ENCODE results near the gene SUSD6. TPM values are rescaled to one million over a fixed set of nuclear protein-coding genes. Genes with fewer than 3 reads are reported as not detected.
"Not testable (repeated sequence)": the region's sequence is repeated elsewhere in the genome, so short reads cannot be mapped to it uniquely, and the experiment has no call there.

The SUSD6 gene
- polyA plus RNA-seq, 4 donors, result 18.5 to 28.3 (median 21.4) TPM

DNA sequence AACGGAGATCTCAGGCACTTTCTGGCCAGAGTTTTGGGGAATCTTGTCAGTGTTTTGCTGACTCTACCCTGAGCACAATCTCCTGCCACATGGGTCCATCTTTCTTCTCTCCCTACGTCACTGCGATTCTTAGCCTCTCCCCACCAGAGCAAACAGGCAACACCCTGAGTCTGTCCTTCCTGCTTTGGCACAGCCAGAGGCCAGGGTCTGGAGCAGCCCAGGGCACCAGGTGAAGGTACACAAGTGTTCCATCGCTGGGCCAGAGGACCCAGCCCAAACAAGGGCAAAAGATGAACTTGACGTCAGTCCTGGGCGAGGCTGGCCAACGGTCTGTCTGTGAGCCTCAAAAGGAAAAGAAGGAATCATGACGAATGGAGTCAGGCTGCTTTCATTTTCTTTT, 24.0 kb upstream of the SUSD6 start:
- DNase-seq (ENCODE audit: low read depth in 4 of 4, low spot score in 3 of 4), result no peak

DNA sequence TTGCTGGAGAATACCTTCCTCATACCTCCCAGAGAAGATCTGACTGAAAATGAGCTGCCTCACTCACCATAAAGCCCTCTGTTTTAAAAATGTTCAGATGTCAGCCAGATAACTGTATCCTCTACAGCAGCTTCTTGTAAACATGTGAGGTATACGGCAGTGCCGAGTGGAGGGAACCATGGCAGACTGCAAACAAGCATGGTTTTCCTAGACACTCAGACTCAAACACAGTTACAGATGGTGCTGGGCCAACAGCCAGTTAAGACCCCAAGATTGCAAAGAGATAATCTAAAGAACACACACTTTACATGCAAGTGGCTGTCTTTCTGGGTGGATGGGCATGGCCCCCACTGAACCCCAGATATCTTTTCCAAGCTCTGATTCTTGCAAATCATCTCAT, 20.1 kb upstream of the SUSD6 start:
- DNase-seq (ENCODE audit: low read depth in 4 of 4, low spot score in 3 of 4), result no peak

GRCh38 chr14:69593018-69593677, 18.2 kb upstream of the SUSD6 start:
- no peak for DNase-seq (ENCODE audit: low read depth in 4 of 4, low spot score in 3 of 4)

DNA sequence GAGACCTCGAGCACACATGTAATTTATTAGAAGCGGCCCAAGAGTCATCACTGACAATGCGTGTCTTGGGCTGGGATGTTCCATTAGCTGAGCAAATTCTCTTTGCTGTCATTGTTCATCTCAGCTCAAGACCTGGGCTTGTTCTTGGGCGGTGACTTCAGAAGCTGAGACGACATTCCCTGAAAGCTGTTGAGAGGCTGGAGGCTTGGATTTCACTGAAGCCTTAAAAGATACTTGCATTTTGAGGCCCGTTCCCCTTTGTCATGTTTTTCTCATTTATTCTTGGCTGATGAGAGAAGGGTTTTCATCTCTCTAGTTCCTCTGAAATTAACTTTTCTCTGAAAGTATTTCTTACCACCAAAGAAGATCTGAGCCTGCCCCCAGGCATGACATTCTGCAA, 16.6 kb upstream of the SUSD6 start:
- no peak for DNase-seq (ENCODE audit: low read depth in 4 of 4, low spot score in 3 of 4)

DNA sequence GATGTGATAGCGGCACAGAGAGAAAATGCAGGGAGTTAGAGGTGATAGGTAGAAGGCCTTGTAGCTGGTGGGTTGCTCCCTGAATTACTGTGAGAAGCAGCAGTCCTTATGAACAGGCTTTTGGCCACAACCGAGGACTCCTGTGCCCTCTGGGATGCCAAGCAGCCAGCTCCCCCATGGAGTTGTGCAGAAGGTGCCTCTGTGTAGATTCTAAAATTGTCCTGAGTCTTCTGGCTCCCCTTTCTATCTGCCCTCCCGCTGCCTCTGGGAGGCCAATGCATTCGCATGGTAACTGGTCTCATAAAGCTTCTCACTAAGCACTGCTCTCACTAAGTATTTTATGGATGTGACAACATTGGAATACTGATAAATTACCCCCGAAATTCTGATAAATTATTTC, 16.1 kb upstream of the SUSD6 start:
- DNase-seq (ENCODE audit: low read depth in 4 of 4, low spot score in 3 of 4), result no peak

DNA sequence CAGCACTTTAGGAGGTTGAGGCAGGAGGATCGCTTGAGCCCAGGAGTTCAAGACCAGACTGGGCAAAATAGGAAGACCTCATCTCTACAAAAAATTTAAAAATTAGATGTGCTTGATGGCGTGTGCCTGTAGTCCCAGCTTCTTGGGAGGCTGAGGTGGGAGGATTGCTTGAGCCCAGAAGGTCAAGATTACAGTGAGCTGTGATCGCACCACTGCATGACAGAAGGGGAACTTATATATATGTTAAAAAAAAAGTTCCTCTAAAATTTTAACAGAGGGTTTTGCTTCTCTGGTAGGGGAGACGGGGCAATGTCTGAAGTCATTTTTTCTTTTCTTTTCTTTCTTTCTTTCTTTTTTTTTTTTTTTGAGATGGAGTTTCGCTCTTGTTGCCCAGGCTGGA, 12.0 kb upstream of the SUSD6 start:
- DNase-seq (ENCODE audit: low read depth in 4 of 4, low spot score in 3 of 4), result not testable (repeated sequence)

DNA sequence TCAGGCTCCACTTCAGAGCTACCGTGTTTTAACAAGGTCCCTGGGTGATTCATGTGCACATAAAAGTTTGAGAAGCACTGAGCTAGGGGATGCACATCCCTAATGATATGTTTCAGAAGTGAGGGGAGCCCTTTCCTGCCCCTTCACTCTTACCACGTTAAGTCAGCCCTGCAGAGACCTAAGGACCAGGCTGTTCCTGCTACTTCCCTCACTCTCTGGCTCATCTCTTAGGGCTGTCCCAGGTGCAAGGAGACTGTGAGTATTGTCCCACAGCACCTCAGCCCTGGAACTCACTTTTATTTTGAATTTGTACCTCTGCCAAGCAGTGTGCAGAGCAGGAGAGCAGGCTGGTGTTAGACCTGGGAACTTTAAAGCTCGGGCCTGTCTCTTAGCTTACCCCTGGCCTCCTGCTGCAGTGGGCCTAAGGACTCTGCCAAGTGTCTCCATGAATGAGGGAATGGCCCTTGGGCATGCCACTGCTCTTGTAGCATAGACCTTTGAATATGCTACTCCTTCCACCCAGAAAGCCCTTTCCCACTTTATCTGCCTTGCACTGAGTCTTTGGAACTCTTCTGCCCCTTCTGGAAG, 11.0 kb upstream of the SUSD6 start:
- DNase-seq (ENCODE audit: low read depth in 4 of 4, low spot score in 3 of 4), result no peak

DNA sequence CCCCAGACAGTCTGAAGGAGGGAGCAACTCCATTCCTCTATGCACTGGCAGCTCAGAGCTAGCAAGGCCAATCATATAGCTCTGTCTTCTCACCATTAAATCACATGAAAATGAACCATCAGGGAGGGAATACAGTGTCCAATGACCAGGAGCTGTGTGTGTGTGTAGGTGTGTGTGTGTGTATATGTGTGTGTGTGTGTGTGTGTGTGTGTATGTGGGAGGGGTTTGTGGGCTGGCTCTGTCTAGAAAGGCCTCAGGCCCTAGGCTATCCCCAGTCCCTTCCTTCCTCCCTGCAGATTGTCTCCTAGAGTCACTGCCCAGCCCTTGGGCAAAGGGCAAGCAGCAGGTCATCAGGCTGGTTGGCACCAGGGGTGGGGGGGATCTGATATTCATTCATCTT, 5.7 kb upstream of the SUSD6 start:
- DNase-seq (ENCODE audit: low read depth in 4 of 4, low spot score in 3 of 4), result no peak

GRCh38 chr14:69606258-69607184, 4.9 kb upstream of the SUSD6 start:
- DNase-seq (ENCODE audit: low read depth in 4 of 4, low spot score in 3 of 4), result no peak

- no peak for DNase-seq (ENCODE audit: low read depth in 4 of 4, low spot score in 3 of 4)
These were observed 1.1 kb upstream of the SUSD6 start for GRCh38 chr14:69610020-69610873.

DNA sequence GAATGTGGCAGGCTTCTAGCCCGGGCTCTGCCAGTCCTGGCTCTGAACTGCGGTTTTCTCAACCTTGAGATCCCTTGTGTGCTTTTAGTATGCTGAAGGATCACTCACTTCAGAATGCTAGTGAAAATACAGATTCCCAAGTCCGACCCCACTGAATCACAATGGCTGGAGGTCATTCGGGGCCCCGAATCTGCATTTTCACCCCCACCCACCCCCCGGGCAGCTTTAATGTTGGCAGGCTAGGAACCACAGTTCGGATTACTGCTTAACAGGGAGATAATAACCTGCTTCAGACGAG, 573 bp upstream of the SUSD6 start:
- DNase-seq (ENCODE audit: low read depth in 4 of 4, low spot score in 3 of 4), result no peak

- DNase-seq (ENCODE audit: low read depth in 4 of 4, low spot score in 3 of 4), result no peak
These were observed 802 bp downstream of the SUSD6 start for GRCh38 chr14:69612014-69612782.

GRCh38 chr14:69612783-69613130, 1.4 kb downstream of the SUSD6 start:
- DNase-seq (ENCODE audit: low read depth in 4 of 4, low spot score in 3 of 4), result no peak

GRCh38 chr14:69613312-69614073, 2.1 kb downstream of the SUSD6 start:
- DNase-seq (ENCODE audit: low read depth in 4 of 4, low spot score in 3 of 4), result no peak

- no peak for DNase-seq (ENCODE audit: low read depth in 4 of 4, low spot score in 3 of 4)
These were observed 3.2 kb downstream of the SUSD6 start for GRCh38 chr14:69614592-69614991.

- no peak for DNase-seq (ENCODE audit: low read depth in 4 of 4, low spot score in 3 of 4)
These were observed 3.7 kb downstream of the SUSD6 start for GRCh38 chr14:69615121-69615495.

- no peak for DNase-seq (ENCODE audit: low read depth in 4 of 4, low spot score in 3 of 4)
These were observed 4.4 kb downstream of the SUSD6 start for GRCh38 chr14:69615496-69616407.

DNA sequence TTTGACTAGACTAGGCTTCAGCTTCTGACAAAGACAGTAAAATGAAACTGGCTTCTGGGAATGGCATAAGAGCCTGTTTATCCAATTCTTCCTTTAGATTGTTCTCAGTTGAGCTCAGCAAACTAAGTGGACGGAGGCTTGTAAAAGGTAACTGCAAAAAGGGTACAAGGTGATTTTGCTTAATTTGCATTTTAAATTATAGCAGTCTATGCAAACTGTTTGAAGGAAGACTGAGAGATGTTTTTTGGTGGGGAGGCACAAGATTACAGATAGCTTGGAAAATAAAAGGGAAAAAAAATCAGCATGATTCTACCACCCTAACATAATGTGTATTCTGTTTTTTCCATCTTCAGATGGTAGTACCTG, 5.0 kb downstream of the SUSD6 start:
- DNase-seq (ENCODE audit: low read depth in 4 of 4, low spot score in 3 of 4), result no peak

- DNase-seq (ENCODE audit: low read depth in 4 of 4, low spot score in 3 of 4), result no peak
These were observed 6.4 kb downstream of the SUSD6 start for GRCh38 chr14:69617796-69618195.
